ENCODE measurements around the gene RAB3IL1.

DNA sequence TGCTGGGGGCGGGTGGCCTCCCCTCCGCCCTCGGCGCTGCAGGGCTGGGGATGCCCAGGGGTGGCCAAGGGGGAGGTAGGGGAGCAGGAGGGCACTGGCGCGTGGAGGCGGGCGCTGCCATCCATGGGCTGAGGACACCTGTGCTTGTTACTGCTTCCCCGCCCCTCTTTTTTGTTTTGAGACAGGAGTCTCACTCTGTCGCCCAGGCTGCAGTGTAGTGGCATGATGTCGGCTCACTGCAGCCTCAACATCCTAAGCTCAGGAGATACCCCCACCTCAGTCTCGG is 25.3 kb downstream of the RAB3IL1 start:
- TF ChIP-seq, protein P1, sequence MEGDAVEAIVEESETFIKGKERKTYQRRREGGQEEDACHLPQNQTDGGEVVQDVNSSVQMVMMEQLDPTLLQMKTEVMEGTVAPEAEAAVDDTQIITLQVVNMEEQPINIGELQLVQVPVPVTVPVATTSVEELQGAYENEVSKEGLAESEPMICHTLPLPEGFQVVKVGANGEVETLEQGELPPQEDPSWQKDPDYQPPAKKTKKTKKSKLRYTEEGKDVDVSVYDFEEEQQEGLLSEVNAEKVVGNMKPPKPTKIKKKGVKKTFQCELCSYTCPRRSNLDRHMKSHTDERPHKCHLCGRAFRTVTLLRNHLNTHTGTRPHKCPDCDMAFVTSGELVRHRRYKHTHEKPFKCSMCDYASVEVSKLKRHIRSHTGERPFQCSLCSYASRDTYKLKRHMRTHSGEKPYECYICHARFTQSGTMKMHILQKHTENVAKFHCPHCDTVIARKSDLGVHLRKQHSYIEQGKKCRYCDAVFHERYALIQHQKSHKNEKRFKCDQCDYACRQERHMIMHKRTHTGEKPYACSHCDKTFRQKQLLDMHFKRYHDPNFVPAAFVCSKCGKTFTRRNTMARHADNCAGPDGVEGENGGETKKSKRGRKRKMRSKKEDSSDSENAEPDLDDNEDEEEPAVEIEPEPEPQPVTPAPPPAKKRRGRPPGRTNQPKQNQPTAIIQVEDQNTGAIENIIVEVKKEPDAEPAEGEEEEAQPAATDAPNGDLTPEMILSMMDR (IDR thresholded peaks at IDR 0.05) = no peak
- no peak for TF ChIP-seq POLR2A (IDR thresholded peaks at IDR 0.05)

Data from Peyer's patch (tissue), 4 donors.